HCT116 (cell line): ENCODE data around the gene CENPX. TPM values are rescaled to one million over a fixed set of nuclear protein-coding genes. Genes with fewer than 3 reads are reported as not detected.

ENCODE experiments used
- ATAC-seq: fragments of 200-7000 bp; cut with Tn5 transposase; 2 replicates; pipeline ENCODE4 v1.9.1; 2020; ENCODE audit warnings: mild to moderate bottlenecking, moderate library complexity
- BruUV-seq: library from RNA; stranded (reverse); fragments of 400-500 nt; replicated peaks from 2 replicates; lab custom pipeline; 2021; lab: Mats Ljungman, UMichigan
- CTCF ChIA-PET: fragments of 300-600 bp; sonication (Branson Sonifier 250); formaldehyde crosslinking; loops from one replicate; lab custom pipeline; 2021; ENCODE audit warnings: antibody characterized with exemption; lab: Charles Lee
- POLR2A ChIA-PET: fragments of 300-600, 350-600 bp; sonication (Branson Sonifier 250); formaldehyde crosslinking; loops from one replicate; lab custom pipeline; 2021; ENCODE audit warnings: antibody characterized with exemption; lab: Charles Lee
- RAD21 ChIA-PET, 2 experiments: fragments of 300-600 bp; sonication (Branson Sonifier 250); formaldehyde crosslinking; loops; one replicate each; lab custom pipeline; 2023; ENCODE audit warnings: low total read pairs in 2 of 2; ENCODE audit not compliant: uncharacterized antibody in 2 of 2, unreplicated experiment in 2 of 2, low non-redundant PET in 1 of 2; lab: Charles Lee
- DNase-seq: peaks from one replicate; pipeline ENCODE4 v3.0.0-alpha.2; 2010; ENCODE audit warnings: low read depth, low spot score
- H2AFZ ChIP-seq: fragments of 200-600 bp; shearing (Covaris generic), sonication (generic); 2 replicates; pipeline ENCODE4 v1.6.1; 2017; ENCODE audit warnings: low read depth, mixed run types, mixed read lengths, antibody characterized with exemption, low read length; ENCODE audit not compliant: poor library complexity, severe bottlenecking
- H3K27ac ChIP-seq: 2 replicates; pipeline ENCODE4 v1.5.1; 2012; ENCODE audit warnings: low read depth, low read length
- H3K27me3 ChIP-seq: fragments of 200-600 bp; sonication (generic); 2 replicates; pipeline ENCODE4 v1.6.1; 2016; ENCODE audit warnings: mixed run types, low read length, mixed read lengths; ENCODE audit not compliant: insufficient read depth
- H3K36me3 ChIP-seq, 2 experiments: fragments of 200-500 bp in 1 of 2; fragments of 200-600 bp in 1 of 2; sonication (Bioruptor generic) in 1 of 2; sonication (generic) in 1 of 2; 2 replicates each; pipeline versions ENCODE4 v1.5.1 to v1.6.1; 2014 to 2016; ENCODE audit warnings: low read length in 2 of 2, inconsistent platforms in 1 of 2, mixed read lengths in 1 of 2, mixed run types in 1 of 2; ENCODE audit not compliant: insufficient read depth in 2 of 2, control insufficient read depth in 1 of 2
- H3K4me1 ChIP-seq, 2 experiments: fragments of 200-600 bp in 1 of 2; sonication (generic) in 1 of 2; 2 replicates each; pipeline versions ENCODE4 v1.5.1 to v1.6.1; 2012 to 2017; ENCODE audit warnings: low read length in 2 of 2, inconsistent platforms in 1 of 2, mild to moderate bottlenecking in 1 of 2, mixed read lengths in 1 of 2, mixed run types in 1 of 2, moderate library complexity in 1 of 2; ENCODE audit not compliant: insufficient read depth in 2 of 2, control insufficient read depth in 1 of 2
- H3K4me2 ChIP-seq: fragments of 200-600 bp; sonication (generic); 2 replicates; pipeline ENCODE4 v1.6.1; 2017; ENCODE audit warnings: mixed run types, low read length, mixed read lengths
- H3K4me3 ChIP-seq, 2 experiments: fragments of 200-600 bp in 1 of 2; sonication (generic) in 1 of 2; replicated peaks in 1 of 2; 2 replicates each; pipeline ENCODE4 v1.5.1; 2011 to 2016; ENCODE audit warnings: low read length in 2 of 2, control low read depth in 1 of 2, low read depth in 1 of 2, mild to moderate bottlenecking in 1 of 2, mixed read lengths in 1 of 2, mixed run types in 1 of 2
- H3K79me2 ChIP-seq: fragments of 200-600 bp; sonication (generic); 2 replicates; pipeline ENCODE4 v1.6.1; 2017; ENCODE audit warnings: mild to moderate bottlenecking, mixed run types, low read length, moderate library complexity, mixed read lengths; ENCODE audit not compliant: insufficient read depth
- H3K9ac ChIP-seq: fragments of 200-600 bp; sonication (generic); 2 replicates; pipeline ENCODE4 v1.6.1; 2016; ENCODE audit warnings: low read length, mixed read lengths
- H3K9me2 ChIP-seq: fragments of 200-600 bp; sonication (generic), shearing (Covaris generic); 2 replicates; pipeline ENCODE4 v1.6.1; 2017; ENCODE audit warnings: mixed run types, mild to moderate bottlenecking, moderate library complexity; ENCODE audit not compliant: insufficient read depth
- H3K9me3 ChIP-seq, 2 experiments: fragments of 200-500 bp in 1 of 2; fragments of 200-600 bp in 1 of 2; sonication (Bioruptor generic) in 1 of 2; sonication (generic) in 1 of 2; 2 replicates each; pipeline ENCODE4 v1.6.1; 2014 to 2017; ENCODE audit warnings: low read length in 2 of 2, mixed read lengths in 2 of 2, inconsistent platforms in 1 of 2, low read depth in 1 of 2, mild to moderate bottlenecking in 1 of 2, mixed run types in 1 of 2, moderate library complexity in 1 of 2; ENCODE audit not compliant: control insufficient read depth in 1 of 2, insufficient read depth in 1 of 2
- H4K20me1 ChIP-seq: fragments of 200-600 bp; sonication (generic), shearing (Covaris generic); 2 replicates; pipeline ENCODE4 v1.6.1; 2017; ENCODE audit warnings: mixed run types, mild to moderate bottlenecking, moderate library complexity; ENCODE audit not compliant: insufficient read depth
- ATF3 ChIP-seq: IDR thresholded peaks from 2 replicates; pipeline ENCODE4 v1.6.1; 2012
- CBX3 ChIP-seq: IDR thresholded peaks from 2 replicates; pipeline ENCODE4 v1.6.1; 2012; ENCODE audit warnings: low read depth
- CEBPB ChIP-seq: IDR thresholded peaks from 2 replicates; pipeline ENCODE4 v1.6.1; 2012; ENCODE audit warnings: low read depth
- ELF1 ChIP-seq: IDR thresholded peaks from 2 replicates; pipeline ENCODE4 v1.6.1; 2012; ENCODE audit warnings: low read depth, borderline replicate concordance
- EZH2phosphoT487 ChIP-seq: fragments of 200-600 bp; IDR thresholded peaks from 2 replicates; pipeline ENCODE4 v1.6.1; 2018; ENCODE audit warnings: antibody characterized with exemption, borderline replicate concordance
- FOSL1 ChIP-seq: IDR thresholded peaks from 2 replicates; pipeline ENCODE4 v1.6.1; 2012; ENCODE audit warnings: low read depth
- JUND ChIP-seq: IDR thresholded peaks from 2 replicates; pipeline ENCODE4 v1.6.1; 2012
- POLR2A ChIP-seq: IDR thresholded peaks from 2 replicates; pipeline ENCODE4 v1.7.0; 2011; ENCODE audit warnings: borderline replicate concordance; ENCODE audit not compliant: insufficient read depth, insufficient read length; ENCODE audit errors: extremely low read depth
- POLR2AphosphoS5 ChIP-seq: IDR thresholded peaks from 2 replicates; pipeline ENCODE4 v1.6.1; 2011; ENCODE audit warnings: mild to moderate bottlenecking, low read depth, low read length, moderate library complexity
- RAD21 ChIP-seq: IDR thresholded peaks from 2 replicates; pipeline ENCODE4 v1.6.1; 2012; ENCODE audit warnings: low read depth, mild to moderate bottlenecking
- SRF ChIP-seq: IDR thresholded peaks from 2 replicates; pipeline ENCODE4 v1.6.1; 2012; ENCODE audit warnings: low read depth
- TCF7L2 ChIP-seq: IDR thresholded peaks from 2 replicates; pipeline ENCODE4 v1.7.0; 2011; ENCODE audit warnings: borderline replicate concordance, inconsistent platforms; ENCODE audit not compliant: insufficient read depth, insufficient read length; ENCODE audit errors: extremely low read depth
- YY1 ChIP-seq: IDR thresholded peaks from 2 replicates; pipeline ENCODE4 v1.6.1; 2011; ENCODE audit warnings: low read length, low read depth, moderate library complexity, mild to moderate bottlenecking; ENCODE audit not compliant: insufficient replicate concordance; ENCODE audit errors: extremely low read depth
- ZBTB33 ChIP-seq: IDR thresholded peaks from 2 replicates; pipeline ENCODE4 v1.6.1; 2011; ENCODE audit warnings: mild to moderate bottlenecking, low read length, moderate library complexity; ENCODE audit not compliant: insufficient replicate concordance; ENCODE audit errors: extremely low read depth
- ZFX ChIP-seq: fragments of 450-650 bp; IDR thresholded peaks from 2 replicates; pipeline ENCODE4 v1.6.1; 2017
- ZNF274 ChIP-seq: fragments of 200-500 bp; sonication (Bioruptor generic); IDR thresholded peaks from 2 replicates; pipeline ENCODE4 v1.6.1; 2014; ENCODE audit warnings: mild to moderate bottlenecking, low read depth, low read length, inconsistent platforms
- intact Hi-C: fragments of 100-400 bp; cut with micrococcal nuclease; formaldehyde crosslinking; loops from 2 replicates; pipeline ENCODE4 v1.10.0; 2022
- total RNA-seq: library from RNA; stranded (reverse); gene quantifications from one replicate; pipeline ENCODE4 v1.2.1, GENCODE V29; 2021; ENCODE audit not compliant: unreplicated experiment

CENPX gene
- total RNA-seq, 1 experiment from 2014 or later: 184 TPM

- no peaks in the 10 kb centered on the region for H3K27me3 ChIP-seq
- H3K36me3 ChIP-seq: peaks cover 15 to 53% of the 10 kb centered on the region in 2 experiments; a peak in 3 of 4 replicates
- peaks cover 35% of the 10 kb centered on the region for H3K79me2 ChIP-seq
- H3K4me3 ChIP-seq: peak overlapping the region; percentile 96 to 100
- H3K4me1 ChIP-seq: peaks cover 11 to 22% of the 10 kb centered on the region in 2 experiments; a peak in 3 of 4 replicates
- no TSS peak for BruUV-seq
- H3K9ac ChIP-seq: peak overlapping the region; percentile 100
- peak overlapping the region; percentile 100 for H3K4me2 ChIP-seq
- intact Hi-C loops: no loop called here
- H2AFZ ChIP-seq: no peak overlapping the region
- TF ChIP-seq POLR2AphosphoS5: no peak
- TF ChIP-seq FOSL1: no peak
- TF ChIP-seq RAD21: no peak
- TF ChIP-seq ZBTB33: no peak
- no peak for TF ChIP-seq ELF1
- no peak for TF ChIP-seq ZNF274
- TF ChIP-seq CEBPB: no peak
- TF ChIP-seq CBX3: no peak
- TF ChIP-seq YY1: no peak
- no peak for TF ChIP-seq TCF7L2
- no peak for TF ChIP-seq ATF3
- no peak for TF ChIP-seq ZFX
- no peak for TF ChIP-seq JUND
- no peak for TF ChIP-seq POLR2A
- TF ChIP-seq EZH2phosphoT487: no peak
- no peak for TF ChIP-seq SRF
- ChIA-PET CTCF (no interaction called here), RAD21 (no interaction called here), POLR2A (no interaction called here)
- H3K9me3 ChIP-seq: no peaks in the 10 kb centered on the region
- no peaks in the 10 kb centered on the region for H4K20me1 ChIP-seq
- DNase-seq: no peak
- H3K27ac ChIP-seq: peak overlapping the region; percentile 89
- H3K9me2 ChIP-seq: no peaks in the 10 kb centered on the region
- ATAC-seq: no peak
Observed at GRCh38 chr17:82063424-82064415, 41.0 kb upstream of the CENPX start.
